Smooth muscle cell (in vitro differentiated cells): Measurements from ENCODE around the gene SMIM21. TPM values are rescaled to one million over a fixed set of nuclear protein-coding genes. Genes with fewer than 3 reads are reported as not detected.

Source experiments
- DNase-seq: peaks from one replicate; lab custom pipeline; 2025; ENCODE audit not compliant: unreplicated experiment; lab: John Stamatoyannopoulos, UW
- H2AFZ ChIP-seq: fragments of 200-600 bp; sonication (generic); 2 replicates; pipeline ENCODE4 v1.6.0; 2016; ENCODE audit warnings: antibody characterized with exemption, low read depth, mild to moderate bottlenecking
- H3F3A ChIP-seq: fragments of 200-600 bp; sonication (generic); 2 replicates; pipeline ENCODE4 v1.6.0; 2017; ENCODE audit warnings: antibody characterized with exemption, low read depth
- H3K27ac ChIP-seq: fragments of 200-600 bp; sonication (generic); 2 replicates; pipeline ENCODE4 v1.5.1; 2016; ENCODE audit warnings: low read depth, mild to moderate bottlenecking
- H3K27me3 ChIP-seq: fragments of 200-600 bp; sonication (generic); 2 replicates; pipeline ENCODE4 v1.6.1; 2016; ENCODE audit warnings: low read depth, mild to moderate bottlenecking
- H3K36me3 ChIP-seq: fragments of 200-600 bp; sonication (generic); 2 replicates; pipeline ENCODE4 v1.5.1; 2016; ENCODE audit warnings: low read depth
- H3K4me1 ChIP-seq: fragments of 200-600 bp; sonication (generic); 2 replicates; pipeline ENCODE4 v1.5.1; 2016; ENCODE audit warnings: low read depth
- H3K4me2 ChIP-seq: fragments of 200-600 bp; sonication (generic); 2 replicates; pipeline ENCODE4 v1.6.0; 2016; ENCODE audit warnings: mild to moderate bottlenecking
- H3K4me3 ChIP-seq: fragments of 200-600 bp; sonication (generic); 2 replicates; pipeline ENCODE4 v1.5.1; 2016; ENCODE audit warnings: mild to moderate bottlenecking
- H3K79me2 ChIP-seq: fragments of 200-600 bp; sonication (generic); 2 replicates; pipeline ENCODE4 v1.6.0; 2016; ENCODE audit warnings: low read depth, mild to moderate bottlenecking
- H3K9ac ChIP-seq: fragments of 200-600 bp; sonication (generic); 2 replicates; pipeline ENCODE4 v1.6.0; 2016; ENCODE audit warnings: low read depth
- H3K9me3 ChIP-seq: fragments of 200-600 bp; sonication (generic); replicated peaks from 2 replicates; pipeline ENCODE4 v1.5.1; 2016; ENCODE audit warnings: low read depth
- H4K20me1 ChIP-seq: fragments of 200-600 bp; sonication (generic); 2 replicates; pipeline ENCODE4 v1.6.0; 2016; ENCODE audit warnings: low read depth
- WGBS: methylation state at CpG from one replicate; pipeline ENCODE4 v1.1.7; 2016; ENCODE audit warnings: low lambda C conversion rate; 5-methylcytosine and 5-hydroxymethylcytosine counted together
- polyA plus RNA-seq: library from polyadenylated mRNA; unstranded; fragments of >200 nt; fragmentation: Nextera tagmentation; extraction: Ambion mirVana; gene quantifications from 2 replicates; pipeline ENCODE4 v1.2.1, GENCODE V29; 2016
- total RNA-seq: library from RNA; depleted of rRNA; stranded (reverse); fragments of >200 nt; gene quantifications from 2 replicates; pipeline ENCODE4 v1.2.3, GENCODE V29; 2014
- TF ChIP-seq, protein P1 (sequence below): fragments of 200-600 bp; sonication (generic); IDR thresholded peaks from 2 replicates; pipeline ENCODE4 v1.5.1; 2017; ENCODE audit warnings: borderline replicate concordance, mild to moderate bottlenecking, antibody characterized with exemption; ENCODE audit not compliant: insufficient read depth, poor library complexity, severe bottlenecking

Gene SMIM21
- total and polyA plus RNA-seq, 2 experiments from 2014 or later = not detected

DNA sequence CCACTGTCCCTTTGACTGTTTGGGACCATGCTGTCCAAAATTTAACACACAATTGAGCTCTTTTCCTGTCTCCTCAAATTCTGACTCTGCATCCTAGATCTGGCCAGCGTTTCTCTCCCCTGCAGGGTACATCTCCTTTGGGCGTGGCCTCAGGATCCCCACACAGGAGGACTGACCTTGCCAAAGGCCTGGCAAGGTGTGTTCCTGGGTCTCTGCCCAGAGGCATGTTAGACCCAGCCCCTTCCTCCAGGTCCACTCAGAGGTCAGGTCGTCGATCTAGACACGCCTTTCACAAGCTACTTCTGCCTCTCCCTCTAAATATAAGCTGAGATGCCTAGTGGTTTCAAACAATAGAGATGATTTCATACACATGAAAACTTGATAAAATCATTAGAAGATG lies 45.4 kb upstream of the SMIM21 start:
- Histone ChIP-seq H3K36me3 (no peaks in the 10 kb centered on the region), H3K27me3 (no peaks in the 10 kb centered on the region), H3F3A (peaks cover 9% of the 10 kb centered on the region), H3K4me2 (no peak overlapping the region), H3K9ac (no peak overlapping the region), H3K9me3 (no peaks in the 10 kb centered on the region), H3K79me2 (no peaks in the 10 kb centered on the region), H3K4me3 (no peak overlapping the region), H2AFZ (no peak overlapping the region), H3K4me1 (no peaks in the 10 kb centered on the region), H4K20me1 (no peaks in the 10 kb centered on the region), H3K27ac (no peak overlapping the region)
- TF ChIP-seq, protein P1, sequence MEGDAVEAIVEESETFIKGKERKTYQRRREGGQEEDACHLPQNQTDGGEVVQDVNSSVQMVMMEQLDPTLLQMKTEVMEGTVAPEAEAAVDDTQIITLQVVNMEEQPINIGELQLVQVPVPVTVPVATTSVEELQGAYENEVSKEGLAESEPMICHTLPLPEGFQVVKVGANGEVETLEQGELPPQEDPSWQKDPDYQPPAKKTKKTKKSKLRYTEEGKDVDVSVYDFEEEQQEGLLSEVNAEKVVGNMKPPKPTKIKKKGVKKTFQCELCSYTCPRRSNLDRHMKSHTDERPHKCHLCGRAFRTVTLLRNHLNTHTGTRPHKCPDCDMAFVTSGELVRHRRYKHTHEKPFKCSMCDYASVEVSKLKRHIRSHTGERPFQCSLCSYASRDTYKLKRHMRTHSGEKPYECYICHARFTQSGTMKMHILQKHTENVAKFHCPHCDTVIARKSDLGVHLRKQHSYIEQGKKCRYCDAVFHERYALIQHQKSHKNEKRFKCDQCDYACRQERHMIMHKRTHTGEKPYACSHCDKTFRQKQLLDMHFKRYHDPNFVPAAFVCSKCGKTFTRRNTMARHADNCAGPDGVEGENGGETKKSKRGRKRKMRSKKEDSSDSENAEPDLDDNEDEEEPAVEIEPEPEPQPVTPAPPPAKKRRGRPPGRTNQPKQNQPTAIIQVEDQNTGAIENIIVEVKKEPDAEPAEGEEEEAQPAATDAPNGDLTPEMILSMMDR = no peak
- DNase-seq = no peak
- WGBS = 94% methylated on average over 5 of the region's 5 CpGs

DNA sequence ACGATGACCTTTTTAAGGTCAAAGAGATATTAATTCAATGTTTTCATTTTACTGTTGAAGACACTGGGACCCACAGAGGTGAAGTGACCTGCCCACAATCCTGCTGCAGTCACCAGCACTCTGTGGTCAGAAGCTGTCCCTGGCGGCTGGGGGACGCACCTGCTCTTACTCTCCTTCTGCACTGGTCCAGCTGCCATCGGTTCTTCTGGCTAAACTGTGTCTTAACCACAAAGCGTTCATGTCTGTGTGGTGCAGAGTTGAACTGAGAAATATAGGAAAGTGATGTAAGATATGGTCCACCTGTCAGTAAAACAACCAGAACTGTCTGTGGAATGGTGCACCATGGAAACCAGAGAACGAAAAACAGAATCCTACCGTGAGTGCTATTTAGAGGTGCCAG lies 44.9 kb upstream of the SMIM21 start:
- 95% methylated on average over 7 of the region's 7 CpGs for WGBS
- Histone ChIP-seq H3K79me2 (no peaks in the 10 kb centered on the region), H3K4me1 (no peaks in the 10 kb centered on the region), H3K27ac (no peak overlapping the region), H3K4me3 (no peak overlapping the region), H2AFZ (no peak overlapping the region), H3K36me3 (no peaks in the 10 kb centered on the region), H3K27me3 (no peaks in the 10 kb centered on the region), H3K9me3 (no peaks in the 10 kb centered on the region), H3K4me2 (no peak overlapping the region), H3K9ac (no peak overlapping the region), H3F3A (peaks cover 9% of the 10 kb centered on the region), H4K20me1 (no peaks in the 10 kb centered on the region)
- no peak for DNase-seq
- TF ChIP-seq, protein P1 = no peak

DNA sequence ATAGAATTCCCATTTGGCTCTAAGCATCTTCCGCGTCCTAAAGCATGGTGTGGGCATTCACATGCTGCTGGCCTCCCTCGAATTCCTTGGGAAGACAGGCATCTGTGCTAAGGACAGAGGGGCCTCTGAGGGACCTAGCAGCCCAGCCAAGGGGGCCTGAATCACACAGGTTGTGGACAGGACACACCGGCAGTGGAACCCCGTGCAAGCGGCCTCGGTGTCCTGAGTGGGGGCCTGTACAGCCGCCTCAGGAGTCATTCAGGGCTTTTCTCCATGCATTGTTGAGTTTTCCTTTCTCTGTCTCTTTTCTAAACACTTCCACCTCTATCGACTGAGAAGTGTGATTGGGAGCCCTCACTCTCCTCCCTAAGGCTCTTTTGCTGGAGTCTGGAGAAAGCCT lies 44.3 kb upstream of the SMIM21 start:
- Histone ChIP-seq H3K9me3 (no peaks in the 10 kb centered on the region), H3K36me3 (no peaks in the 10 kb centered on the region), H2AFZ (no peak overlapping the region), H3F3A (peaks cover 9% of the 10 kb centered on the region), H3K27ac (no peak overlapping the region), H3K4me1 (no peaks in the 10 kb centered on the region), H3K4me3 (no peak overlapping the region), H3K79me2 (no peaks in the 10 kb centered on the region), H3K27me3 (no peaks in the 10 kb centered on the region), H4K20me1 (no peaks in the 10 kb centered on the region), H3K9ac (no peak overlapping the region), H3K4me2 (no peak overlapping the region)
- TF ChIP-seq, protein P1 = no peak
- WGBS = 95% methylated on average over 9 of the region's 9 CpGs
- DNase-seq = no peak

DNA sequence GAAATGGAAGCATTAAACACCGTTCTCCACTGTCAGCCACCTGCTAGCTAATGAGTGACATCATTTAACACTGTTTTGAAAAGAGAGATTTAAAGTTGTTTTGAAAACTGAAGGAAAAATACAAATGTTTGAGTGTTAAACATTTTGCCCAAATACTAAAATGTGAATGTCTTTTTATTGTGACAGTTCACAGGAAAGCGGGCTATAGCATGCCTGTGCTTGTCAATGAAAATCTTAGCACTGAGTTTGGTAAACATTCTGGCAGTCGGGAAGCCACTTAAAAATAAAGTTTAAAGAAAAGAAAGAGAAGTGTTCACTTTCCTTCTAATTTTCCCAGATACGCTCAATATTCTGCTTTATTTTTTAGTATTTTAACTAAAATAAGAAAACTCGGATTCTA lies 40.3 kb upstream of the SMIM21 start:
- no peaks in the 10 kb centered on the region for H3K27me3 ChIP-seq
- H3K4me3 ChIP-seq = no peak overlapping the region
- no peak for DNase-seq
- no peak overlapping the region for H3K4me2 ChIP-seq
- H4K20me1 ChIP-seq = no peaks in the 10 kb centered on the region
- no peaks in the 10 kb centered on the region for H3K4me1 ChIP-seq
- TF ChIP-seq, protein P1 = no peak
- WGBS = 83% methylated on average over 5 of the region's 5 CpGs
- no peaks in the 10 kb centered on the region for H3K9me3 ChIP-seq
- no peaks in the 10 kb centered on the region for H3F3A ChIP-seq
- H3K9ac ChIP-seq = no peak overlapping the region
- no peak overlapping the region for H2AFZ ChIP-seq
- no peaks in the 10 kb centered on the region for H3K36me3 ChIP-seq
- H3K27ac ChIP-seq = no peak overlapping the region
- no peaks in the 10 kb centered on the region for H3K79me2 ChIP-seq
